OCI-LY3 (cell line): Measurements from ENCODE around the gene SNX1.

Experiments used
- H2AFZ ChIP-seq: fragments of 200-600, 300-600 bp; shearing (Covaris generic); 2 replicates; pipeline ENCODE4 v1.6.0; 2014; ENCODE audit warnings: antibody characterized with exemption, low read depth, low read length
- H3K27ac ChIP-seq: fragments of 200-600, 300-600 bp; sonication (generic); 2 replicates; pipeline ENCODE4 v1.5.1; 2014; ENCODE audit warnings: mild to moderate bottlenecking, low read length, moderate library complexity, mixed read lengths
- H3K27me3 ChIP-seq: fragments of 200-600, 300-600 bp; sonication (generic); 2 replicates; pipeline ENCODE4 v1.6.1; 2014; ENCODE audit warnings: low read depth, low read length, mixed read lengths
- H3K36me3 ChIP-seq: fragments of 200-600, 300-600 bp; sonication (generic); replicated peaks from 2 replicates; pipeline ENCODE3; 2014; ENCODE audit warnings: low read depth, low read length, mixed read lengths
- H3K4me1 ChIP-seq: fragments of 300-600, 200-600 bp; sonication (generic); 2 replicates; pipeline ENCODE4 v1.6.1; 2014; ENCODE audit warnings: low read length, mixed read lengths
- H3K4me2 ChIP-seq: fragments of 200-600, 300-600 bp; sonication (generic); 2 replicates; pipeline ENCODE4 v1.6.1; 2014; ENCODE audit warnings: low read length, mixed read lengths
- H3K4me3 ChIP-seq: fragments of 300-600, 200-600 bp; sonication (generic); 2 replicates; pipeline ENCODE4 v1.5.1; 2014; ENCODE audit warnings: antibody characterized with exemption, mild to moderate bottlenecking, low read length, moderate library complexity
- H3K79me2 ChIP-seq: fragments of 300-600, 200-600 bp; shearing (Covaris generic); 2 replicates; pipeline ENCODE4 v1.6.1; 2014; ENCODE audit warnings: mild to moderate bottlenecking, low read length, mixed read lengths
- H3K9ac ChIP-seq: fragments of 300-600, 200-600 bp; shearing (Covaris generic); 2 replicates; pipeline ENCODE4 v1.6.0; 2014; ENCODE audit warnings: mild to moderate bottlenecking, low read length, moderate library complexity
- H3K9me3 ChIP-seq: fragments of 200-600, 300-600 bp; shearing (Covaris generic); 2 replicates; pipeline ENCODE4 v1.6.1; 2014; ENCODE audit warnings: low read length, mixed read lengths; ENCODE audit not compliant: insufficient read depth
- H4K20me1 ChIP-seq: fragments of 200-600, 300-600 bp; sonication (generic); 2 replicates; pipeline ENCODE4 v1.6.1; 2016; ENCODE audit warnings: low read length, mixed read lengths; ENCODE audit not compliant: insufficient read depth
- EZH2phosphoT487 ChIP-seq: fragments of 200-600 bp; shearing (Covaris generic); IDR thresholded peaks from 2 replicates; pipeline ENCODE4 v1.6.1; 2018; ENCODE audit warnings: antibody characterized with exemption, mixed run types, low read depth
- TF ChIP-seq, protein P1 (sequence below): fragments of 200-600, 300-600 bp; sonication (generic); IDR thresholded peaks from 2 replicates; pipeline ENCODE4 v1.5.1; 2014; ENCODE audit warnings: antibody characterized with exemption, low read length, low read depth

SNX1 gene

GRCh38 chr15:64131547-64131946 is 35.8 kb downstream of the SNX1 start:
- no peak overlapping the region for H3K4me2 ChIP-seq
- H3K36me3 ChIP-seq = peaks cover 70% of the 10 kb centered on the region
- H3K9me3 ChIP-seq = no peaks in the 10 kb centered on the region
- no peaks in the 10 kb centered on the region for H3K4me1 ChIP-seq
- no peak overlapping the region for H3K27ac ChIP-seq
- TF ChIP-seq EZH2phosphoT487 = no peak
- TF ChIP-seq, protein P1, sequence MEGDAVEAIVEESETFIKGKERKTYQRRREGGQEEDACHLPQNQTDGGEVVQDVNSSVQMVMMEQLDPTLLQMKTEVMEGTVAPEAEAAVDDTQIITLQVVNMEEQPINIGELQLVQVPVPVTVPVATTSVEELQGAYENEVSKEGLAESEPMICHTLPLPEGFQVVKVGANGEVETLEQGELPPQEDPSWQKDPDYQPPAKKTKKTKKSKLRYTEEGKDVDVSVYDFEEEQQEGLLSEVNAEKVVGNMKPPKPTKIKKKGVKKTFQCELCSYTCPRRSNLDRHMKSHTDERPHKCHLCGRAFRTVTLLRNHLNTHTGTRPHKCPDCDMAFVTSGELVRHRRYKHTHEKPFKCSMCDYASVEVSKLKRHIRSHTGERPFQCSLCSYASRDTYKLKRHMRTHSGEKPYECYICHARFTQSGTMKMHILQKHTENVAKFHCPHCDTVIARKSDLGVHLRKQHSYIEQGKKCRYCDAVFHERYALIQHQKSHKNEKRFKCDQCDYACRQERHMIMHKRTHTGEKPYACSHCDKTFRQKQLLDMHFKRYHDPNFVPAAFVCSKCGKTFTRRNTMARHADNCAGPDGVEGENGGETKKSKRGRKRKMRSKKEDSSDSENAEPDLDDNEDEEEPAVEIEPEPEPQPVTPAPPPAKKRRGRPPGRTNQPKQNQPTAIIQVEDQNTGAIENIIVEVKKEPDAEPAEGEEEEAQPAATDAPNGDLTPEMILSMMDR = no peak
- H2AFZ ChIP-seq = no peak overlapping the region
- no peaks in the 10 kb centered on the region for H3K79me2 ChIP-seq
- H3K9ac ChIP-seq = no peak overlapping the region
- no peak overlapping the region for H3K4me3 ChIP-seq
- no peaks in the 10 kb centered on the region; the same call in 1 of the 2 replicates for H4K20me1 ChIP-seq
- no peaks in the 10 kb centered on the region for H3K27me3 ChIP-seq

GRCh38 chr15:64132217-64132616 is 36.4 kb downstream of the SNX1 start:
- H3K4me3 ChIP-seq = no peak overlapping the region
- no peaks in the 10 kb centered on the region for H3K27me3 ChIP-seq
- H2AFZ ChIP-seq = no peak overlapping the region
- no peak overlapping the region for H3K9ac ChIP-seq
- H3K9me3 ChIP-seq = no peaks in the 10 kb centered on the region
- no peak overlapping the region for H3K27ac ChIP-seq
- no peaks in the 10 kb centered on the region for H3K4me1 ChIP-seq
- no peak overlapping the region for H3K4me2 ChIP-seq
- H3K36me3 ChIP-seq = peaks cover 73% of the 10 kb centered on the region
- H4K20me1 ChIP-seq = no peaks in the 10 kb centered on the region; the same call in 1 of the 2 replicates
- TF ChIP-seq, protein P1 = no peak
- TF ChIP-seq EZH2phosphoT487 = no peak
- H3K79me2 ChIP-seq = no peaks in the 10 kb centered on the region

GRCh38 chr15:64133623-64134344 is 38.0 kb downstream of the SNX1 start:
- peaks cover 71% of the 10 kb centered on the region for H3K36me3 ChIP-seq
- no peak overlapping the region for H3K9ac ChIP-seq

DNA sequence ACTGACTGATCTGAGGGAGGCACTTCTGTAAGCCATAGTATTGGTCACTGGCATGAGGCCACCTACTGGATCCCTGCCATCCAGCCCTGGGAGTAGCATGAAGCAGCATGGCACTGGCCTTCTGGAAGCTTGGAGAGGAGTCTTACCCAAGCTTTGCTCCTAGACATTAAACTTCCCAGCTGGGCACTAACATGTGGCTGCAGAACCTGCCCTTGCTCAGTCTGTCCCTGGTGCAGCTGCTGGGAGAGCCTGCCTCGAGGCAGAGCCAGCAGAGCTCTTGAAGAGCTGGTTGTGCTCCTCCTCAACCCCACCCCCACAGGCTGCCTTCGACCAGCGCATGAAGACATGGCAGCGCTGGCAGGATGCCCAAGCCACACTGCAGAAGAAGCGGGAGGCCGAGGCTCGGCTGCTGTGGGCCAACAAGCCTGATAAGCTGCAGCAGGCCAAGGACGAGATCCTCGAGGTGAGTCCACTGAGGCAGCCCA is 38.6 kb downstream of the SNX1 start:
- no peaks in the 10 kb centered on the region for H3K9me3 ChIP-seq
- no peak overlapping the region for H2AFZ ChIP-seq
- no peak overlapping the region for H3K4me2 ChIP-seq
- H3K36me3 ChIP-seq = peaks cover 69% of the 10 kb centered on the region
- H4K20me1 ChIP-seq = peaks cover 5% of the 10 kb centered on the region; the same call in 1 of the 2 replicates
- H3K79me2 ChIP-seq = no peaks in the 10 kb centered on the region
- no peaks in the 10 kb centered on the region for H3K27me3 ChIP-seq
- no peaks in the 10 kb centered on the region for H3K4me1 ChIP-seq
- no peak overlapping the region for H3K27ac ChIP-seq
- TF ChIP-seq, protein P1 = no peak
- no peak for TF ChIP-seq EZH2phosphoT487
- no peak overlapping the region for H3K9ac ChIP-seq
- H3K4me3 ChIP-seq = no peak overlapping the region

More at GRCh38 chr15:64133623-64134344, 38.0 kb downstream of the SNX1 start:
- H3K4me2 ChIP-seq = no peak overlapping the region
- no peak overlapping the region for H2AFZ ChIP-seq
- no peaks in the 10 kb centered on the region for H3K27me3 ChIP-seq
- H3K4me1 ChIP-seq = no peaks in the 10 kb centered on the region
- H3K4me3 ChIP-seq = no peak overlapping the region
- H3K9me3 ChIP-seq = no peaks in the 10 kb centered on the region
- H3K79me2 ChIP-seq = no peaks in the 10 kb centered on the region
- H3K27ac ChIP-seq = no peak overlapping the region
- no peak for TF ChIP-seq EZH2phosphoT487
- TF ChIP-seq, protein P1 = no peak
- H4K20me1 ChIP-seq = peaks cover 5% of the 10 kb centered on the region; the same call in 1 of the 2 replicates
